Activated CD8-positive, alpha-beta memory T cell treated with anti-CD3 and anti-CD28 coated beads, Interleukin-2, amount 50 U/mL, for 24 hours (primary cell): ENCODE measurements around the gene LRRFIP1.

ENCODE experiments used
- DNase-seq: peaks from one replicate; pipeline ENCODE4 v3.0.0-alpha.2; 2020; ENCODE audit errors: extremely low read depth

Gene LRRFIP1

GRCh38 chr2:237618449-237618848 lies 8.9 kb upstream of the LRRFIP1 start:
- DNase-seq, result no peak

- no peak for DNase-seq
Observed at GRCh38 chr2:237623428-237624403, 3.7 kb upstream of the LRRFIP1 start.

GRCh38 chr2:237624565-237624964 lies 2.8 kb upstream of the LRRFIP1 start:
- DNase-seq, result no peak

GRCh38 chr2:237625216-237625705 lies 2.1 kb upstream of the LRRFIP1 start:
- no peak for DNase-seq

GRCh38 chr2:237625777-237626176 lies 1.6 kb upstream of the LRRFIP1 start:
- DNase-seq, result no peak

GRCh38 chr2:237626813-237627440 lies 460 bp upstream of the LRRFIP1 start:
- no peak for DNase-seq

- no peak for DNase-seq
Observed at GRCh38 chr2:237628247-237629187, 1.1 kb downstream of the LRRFIP1 start.

- DNase-seq, result no peak
Observed at GRCh38 chr2:237629188-237629534, 1.8 kb downstream of the LRRFIP1 start.

- no peak for DNase-seq
Observed at GRCh38 chr2:237629739-237630138, 2.4 kb downstream of the LRRFIP1 start.

GRCh38 chr2:237630216-237631000 lies 3.0 kb downstream of the LRRFIP1 start:
- DNase-seq, result no peak

- DNase-seq, result no peak
Observed at GRCh38 chr2:237631007-237631785, 3.8 kb downstream of the LRRFIP1 start.

- no peak for DNase-seq
Observed at GRCh38 chr2:237631801-237632585, 4.6 kb downstream of the LRRFIP1 start.

GRCh38 chr2:237633061-237633561 lies 5.7 kb downstream of the LRRFIP1 start:
- DNase-seq, result no peak

GRCh38 chr2:237636578-237636977 lies 9.2 kb downstream of the LRRFIP1 start:
- no peak for DNase-seq

- DNase-seq, result no peak
Observed at GRCh38 chr2:237637429-237638135, 10.2 kb downstream of the LRRFIP1 start.

GRCh38 chr2:237638176-237638575 lies 10.8 kb downstream of the LRRFIP1 start:
- no peak for DNase-seq

GRCh38 chr2:237639052-237639835 lies 11.9 kb downstream of the LRRFIP1 start:
- no peak for DNase-seq

GRCh38 chr2:237639836-237640220 lies 12.4 kb downstream of the LRRFIP1 start:
- no peak for DNase-seq
